A549 (cell line): ENCODE data around the gene CLSTN2. TPM values are rescaled to one million over a fixed set of nuclear protein-coding genes. Genes with fewer than 3 reads are reported as not detected.
A peak's percentile ranks its signal among the peaks of the same experiment; 100 is the strongest.

Experiments
- ATAC-seq, 2 experiments: fragments of 200-7000 bp in 1 of 2; fragments of >200 bp in 1 of 2; cut with Nextera tagmentation in 1 of 2; cut with Tn5 transposase in 1 of 2; 3 replicates each; pipeline versions ENCODE4 v1.8.0 to v1.9.1; 2018 to 2020; ENCODE audit warnings: mild to moderate bottlenecking in 1 of 2, moderate library complexity in 1 of 2
- CTCF ChIA-PET: fragments of 300-600 bp; sonication (Branson Sonifier 250); formaldehyde crosslinking; extraction: SDS; loops from one replicate; lab custom pipeline; 2021; ENCODE audit warnings: antibody characterized with exemption, inconsistent platforms; lab: Yijun Ruan, JAX
- POLR2A ChIA-PET: fragments of 350-600 bp; formaldehyde crosslinking; extraction: SDS; loops from one replicate; lab custom pipeline; 2021; ENCODE audit warnings: antibody characterized with exemption, inconsistent platforms; lab: Yijun Ruan, JAX
- DNase-seq, 2 experiments: peaks; one replicate each; pipeline versions ENCODE4 v3.0.0 to v3.0.0-alpha.2; 2011 to 2016; ENCODE audit warnings: low read depth in 1 of 2, low spot score in 1 of 2
- FAIRE-seq: peaks from 2 replicates; lab custom pipeline; 2011; peaks lifted over from hg19 to GRCh38; lab: Jason Lieb, UNC
- H3K27ac ChIP-seq, 2 experiments: fragments of >200 bp; sonication (Bioruptor Twin); formaldehyde crosslinking; 3 replicates each; pipeline ENCODE4 v1.5.1; 2016 to 2017
- H3K4me1 ChIP-seq: fragments of >200 bp; sonication (Bioruptor Twin); formaldehyde crosslinking; 3 replicates; pipeline ENCODE4 v1.6.1; 2016
- H3K4me2 ChIP-seq: fragments of >200 bp; sonication (Bioruptor Twin); formaldehyde crosslinking; 3 replicates; pipeline ENCODE4 v1.6.1; 2016
- H3K4me3 ChIP-seq: fragments of >200 bp; sonication (Bioruptor Twin); formaldehyde crosslinking; 3 replicates; pipeline ENCODE4 v1.5.1; 2016
- H3K9me3 ChIP-seq: fragments of >200 bp; sonication (Bioruptor Twin); formaldehyde crosslinking; 3 replicates; pipeline ENCODE4 v1.6.1; 2016
- CBX2 ChIP-seq: fragments of 200-600 bp; sonication (generic); IDR thresholded peaks from 2 replicates; pipeline ENCODE4 v1.6.1; 2016; ENCODE audit warnings: low read depth, mild to moderate bottlenecking, borderline replicate concordance
- CEBPB ChIP-seq, 2 experiments: fragments of >200 bp in 1 of 2; sonication (Bioruptor Twin) in 1 of 2; formaldehyde crosslinking in 1 of 2; IDR thresholded peaks; 2 replicates each; pipeline ENCODE4 v1.6.1; 2012 to 2016
- CHD2 ChIP-seq: fragments of 150-350 bp; IDR thresholded peaks from 2 replicates; pipeline ENCODE4 v1.6.1; 2014; ENCODE audit warnings: low read length; ENCODE audit not compliant: partially characterized antibody
- EHMT2 ChIP-seq: fragments of 200-600 bp; sonication (generic); IDR thresholded peaks from 2 replicates; pipeline ENCODE4 v1.6.1; 2016; ENCODE audit warnings: antibody characterized with exemption, low read depth, mild to moderate bottlenecking, moderate library complexity
- EP300 ChIP-seq, 2 experiments: fragments of >200 bp; sonication (Bioruptor Twin); formaldehyde crosslinking; IDR thresholded peaks; 2 replicates in 1 of 2; 3 replicates in 1 of 2; pipeline ENCODE4 v1.6.1; 2016 to 2017
- FOSL2 ChIP-seq, 2 experiments: fragments of 450-650 bp in 1 of 2; fragments of >200 bp in 1 of 2; sonication (Bioruptor Twin) in 1 of 2; formaldehyde crosslinking; IDR thresholded peaks; 2 replicates each; pipeline versions ENCODE4 v1.5.0 to v1.6.1; 2016 to 2020; ENCODE audit warnings: mild to moderate bottlenecking in 1 of 2, moderate library complexity in 1 of 2
- GATA3 ChIP-seq: IDR thresholded peaks from 2 replicates; pipeline ENCODE4 v1.6.1; 2012; ENCODE audit warnings: borderline replicate concordance
- HEYL ChIP-seq: fragments of 250-450 bp; sonication (Bioruptor Pico); IDR thresholded peaks from 2 replicates; pipeline ENCODE4 v1.8.0; 2021; ENCODE audit warnings: mild to moderate bottlenecking, moderate library complexity
- JUNB ChIP-seq: fragments of >200 bp; sonication (Bioruptor Twin); formaldehyde crosslinking; IDR thresholded peaks from 2 replicates; pipeline ENCODE4 v1.6.1; 2016
- MAFK ChIP-seq: fragments of 450-650 bp; IDR thresholded peaks from 2 replicates; pipeline ENCODE4 v1.6.1; 2014; ENCODE audit not compliant: partially characterized antibody
- MAZ ChIP-seq: fragments of 150-350 bp; IDR thresholded peaks from 2 replicates; pipeline ENCODE4 v1.6.1; 2014; ENCODE audit warnings: antibody characterized with exemption, low read depth, low read length, borderline replicate concordance
- NFE2L2 ChIP-seq: fragments of 150-350 bp; conservative IDR thresholded peaks from 2 replicates; pipeline ENCODE4 v1.6.1; 2014; ENCODE audit warnings: low read length
- NPAS2 ChIP-seq: fragments of 250-450 bp; sonication (Bioruptor Pico); IDR thresholded peaks from 2 replicates; pipeline ENCODE4 v1.8.0; 2022; ENCODE audit warnings: mild to moderate bottlenecking, moderate library complexity, borderline replicate concordance
- RAD21 ChIP-seq, 2 experiments: fragments of >200 bp in 1 of 2; sonication (Bioruptor Twin) in 1 of 2; formaldehyde crosslinking in 1 of 2; IDR thresholded peaks in 1 of 2; conservative IDR thresholded peaks in 1 of 2; 2 replicates in 1 of 2; 3 replicates in 1 of 2; pipeline ENCODE4 v1.6.1; 2012 to 2018; ENCODE audit warnings: inconsistent platforms in 1 of 2
- RCOR1 ChIP-seq: fragments of 150-350 bp; IDR thresholded peaks from 2 replicates; pipeline ENCODE4 v1.6.1; 2014; ENCODE audit warnings: antibody characterized with exemption, low read length, low read depth
- SREBF2 ChIP-seq: fragments of 450-650 bp; IDR thresholded peaks from 2 replicates; pipeline ENCODE4 v1.6.1; 2014; ENCODE audit warnings: mild to moderate bottlenecking, moderate library complexity
- ZC3H11A ChIP-seq: fragments of 450-650 bp; IDR thresholded peaks from 2 replicates; pipeline ENCODE4 v1.6.1; 2014; ENCODE audit warnings: antibody characterized with exemption, mild to moderate bottlenecking
- ZFP36 ChIP-seq: fragments of 450-650 bp; IDR thresholded peaks from 2 replicates; pipeline ENCODE4 v1.6.1; 2014; ENCODE audit warnings: borderline replicate concordance; ENCODE audit not compliant: partially characterized antibody
- ZSCAN20 ChIP-seq: fragments of 250-450 bp; sonication (Bioruptor Pico); IDR thresholded peaks from 2 replicates; pipeline ENCODE4 v1.8.0; 2022; ENCODE audit warnings: mild to moderate bottlenecking, moderate library complexity
- WGBS: methylation state at CpG from one replicate; pipeline ENCODE4 v1.1.6; 2017; ENCODE audit errors: missing lambda C conversion rate; 5-methylcytosine and 5-hydroxymethylcytosine counted together
- polyA plus RNA-seq, 4 experiments: library from polyadenylated mRNA; depleted of rRNA in 3 of 4; stranded (reverse); fragments of >200 nt; fragmentation: RNase III in 1 of 4; extraction: RNeasy Plus Mini Kit Qiagen cat#74134 plus additional on column Dnase treatment in 1 of 4; gene quantifications; 2 replicates in 3 of 4; 3 replicates in 1 of 4; pipeline ENCODE4 v1.2.3, GENCODE V29; 2011 to 2017
- TF ChIP-seq, protein P1 (sequence below): IDR thresholded peaks from 2 replicates; pipeline ENCODE4 v1.6.1; 2012
- TF ChIP-seq, protein P2 (sequence below): fragments of 450-650 bp; IDR thresholded peaks from 2 replicates; pipeline ENCODE4 v1.6.1; 2014; ENCODE audit warnings: antibody characterized with exemption
- TF ChIP-seq, protein P3 (sequence below): fragments of >200 bp; sonication (Bioruptor Twin); formaldehyde crosslinking; IDR thresholded peaks from 2 replicates; pipeline ENCODE4 v1.6.1; 2016
- TF ChIP-seq, protein P4 (sequence below): fragments of 150-350 bp; IDR thresholded peaks from 2 replicates; pipeline ENCODE4 v1.6.1; 2014; ENCODE audit warnings: low read depth, mild to moderate bottlenecking, low read length
- TF ChIP-seq, protein P5 (sequence below): IDR thresholded peaks from 2 replicates; pipeline ENCODE4 v1.6.1; 2012; ENCODE audit warnings: low read depth, borderline replicate concordance

CLSTN2 gene
- polyA plus RNA-seq, 2 of the 4 experiments (the other 2 are of a cell fraction) = 0.03 to 0.04 TPM

DNA sequence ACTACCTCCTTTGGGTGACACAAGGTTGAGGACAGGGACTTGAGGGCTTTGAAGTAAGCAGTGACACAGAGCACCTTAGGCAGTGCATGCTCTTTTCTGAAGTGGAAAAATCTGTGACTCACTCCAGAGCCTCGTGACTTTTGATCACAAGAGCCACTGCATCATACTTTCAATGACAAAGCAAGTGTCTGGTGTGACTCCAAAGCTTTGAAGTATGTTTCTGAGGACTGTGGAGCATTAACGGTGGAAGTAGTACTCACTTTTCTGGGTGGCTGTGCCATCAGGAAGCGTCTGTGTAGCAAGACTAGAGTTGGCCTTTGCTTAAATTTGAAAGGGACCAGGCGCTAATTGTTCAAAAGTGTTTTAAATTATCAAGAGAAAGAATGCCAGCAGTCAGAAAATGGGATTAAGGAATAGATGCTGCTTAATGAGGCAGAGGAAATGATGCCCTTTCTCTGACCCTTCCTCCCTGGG is 532.2 kb downstream of the CLSTN2 start:
- TF ChIP-seq, protein P1, sequence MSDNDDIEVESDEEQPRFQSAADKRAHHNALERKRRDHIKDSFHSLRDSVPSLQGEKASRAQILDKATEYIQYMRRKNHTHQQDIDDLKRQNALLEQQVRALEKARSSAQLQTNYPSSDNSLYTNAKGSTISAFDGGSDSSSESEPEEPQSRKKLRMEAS = peak; percentile 27; the same call in 1 of the 2 replicates
- no peak for TF ChIP-seq ZC3H11A
- no peak for TF ChIP-seq GATA3
- TF ChIP-seq, protein P2, sequence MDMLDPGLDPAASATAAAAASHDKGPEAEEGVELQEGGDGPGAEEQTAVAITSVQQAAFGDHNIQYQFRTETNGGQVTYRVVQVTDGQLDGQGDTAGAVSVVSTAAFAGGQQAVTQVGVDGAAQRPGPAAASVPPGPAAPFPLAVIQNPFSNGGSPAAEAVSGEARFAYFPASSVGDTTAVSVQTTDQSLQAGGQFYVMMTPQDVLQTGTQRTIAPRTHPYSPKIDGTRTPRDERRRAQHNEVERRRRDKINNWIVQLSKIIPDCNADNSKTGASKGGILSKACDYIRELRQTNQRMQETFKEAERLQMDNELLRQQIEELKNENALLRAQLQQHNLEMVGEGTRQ = peak; percentile 41; the same call in 1 of the 2 replicates
- TF ChIP-seq EHMT2 = no peak
- TF ChIP-seq RCOR1 = no peak
- TF ChIP-seq FOSL2 (IDR thresholded peaks at IDR 0.05) = peak; percentile 25; the same call in 1 of the 2 replicates
- TF ChIP-seq FOSL2 (CRISPR knock-in tag; IDR thresholded peaks at IDR 0.05) = peak; percentile 53
- TF ChIP-seq EP300 (IDR thresholded peaks at IDR 0.05) = peak in 1 of 2 experiments; percentile 37; a peak in 1 of 5 replicates
- peak; percentile 59; the same call in 1 of the 2 replicates for TF ChIP-seq JUNB
- no peak for TF ChIP-seq HEYL
- TF ChIP-seq CBX2 = no peak
- TF ChIP-seq ZSCAN20 = no peak
- no peak for TF ChIP-seq CHD2
- TF ChIP-seq, protein P3, sequence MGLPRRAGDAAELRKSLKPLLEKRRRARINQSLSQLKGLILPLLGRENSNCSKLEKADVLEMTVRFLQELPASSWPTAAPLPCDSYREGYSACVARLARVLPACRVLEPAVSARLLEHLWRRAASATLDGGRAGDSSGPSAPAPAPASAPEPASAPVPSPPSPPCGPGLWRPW = no peak
- no peak for TF ChIP-seq NPAS2 (CRISPR knock-in tag)
- 0 out of 5 replicates have a peak, but pooled peaks of 1 of the 2 experiments have one; percentile 24 for TF ChIP-seq RAD21 (conservative IDR thresholded peaks at IDR 0.05 in 1 of 2, IDR thresholded peaks at IDR 0.05 in 1 of 2)
- TF ChIP-seq SREBF2 = no peak
- TF ChIP-seq MAZ = no peak
- peak; percentile 16 for TF ChIP-seq MAFK
- TF ChIP-seq, protein P4, sequence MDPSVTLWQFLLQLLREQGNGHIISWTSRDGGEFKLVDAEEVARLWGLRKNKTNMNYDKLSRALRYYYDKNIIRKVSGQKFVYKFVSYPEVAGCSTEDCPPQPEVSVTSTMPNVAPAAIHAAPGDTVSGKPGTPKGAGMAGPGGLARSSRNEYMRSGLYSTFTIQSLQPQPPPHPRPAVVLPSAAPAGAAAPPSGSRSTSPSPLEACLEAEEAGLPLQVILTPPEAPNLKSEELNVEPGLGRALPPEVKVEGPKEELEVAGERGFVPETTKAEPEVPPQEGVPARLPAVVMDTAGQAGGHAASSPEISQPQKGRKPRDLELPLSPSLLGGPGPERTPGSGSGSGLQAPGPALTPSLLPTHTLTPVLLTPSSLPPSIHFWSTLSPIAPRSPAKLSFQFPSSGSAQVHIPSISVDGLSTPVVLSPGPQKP = no peak
- no peak for TF ChIP-seq NFE2L2
- POLR2A ChIA-PET = no interaction called here
- peak; percentile 61 to 79 for ATAC-seq
- DNase-seq = peak; percentile 37 to 66
- CTCF ChIA-PET = no interaction called here
- Histone ChIP-seq H3K4me1 (peaks cover 57% of the 10 kb centered on the region), H3K9me3 (no peaks in the 10 kb centered on the region), H3K4me2 (peak overlapping the region; percentile 43), H3K27ac (peak overlapping the region; percentile 67 to 71), H3K4me3 (no peak overlapping the region)
- FAIRE-seq = no peak
- 8% methylated on average over 4 of the region's 4 CpGs for WGBS

DNA sequence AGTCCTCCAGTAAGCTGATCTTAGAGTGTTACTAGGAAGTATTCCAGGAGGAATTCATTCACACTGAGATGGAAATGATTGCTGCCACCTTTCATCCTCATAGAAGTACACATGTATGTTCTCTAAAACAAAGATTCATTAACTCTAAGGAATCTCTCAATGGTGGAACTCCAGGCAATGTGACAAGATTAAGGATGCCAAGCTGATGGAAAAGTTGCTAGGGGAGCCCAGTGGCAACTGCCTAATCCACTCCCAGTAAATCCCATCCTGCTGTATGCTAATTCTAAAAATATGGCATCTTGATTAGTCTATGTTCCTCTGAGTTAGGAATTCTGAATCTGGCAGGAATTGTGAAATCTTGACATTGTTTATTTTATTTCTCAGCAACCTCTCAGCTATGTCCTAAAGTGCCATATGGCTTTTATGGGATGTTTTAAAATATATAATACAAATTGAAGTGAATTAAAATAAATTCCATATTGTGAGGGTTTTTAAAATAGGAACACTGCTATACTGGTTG is 532.9 kb downstream of the CLSTN2 start:
- POLR2A ChIA-PET = no interaction called here
- H3K4me1 ChIP-seq = peaks cover 61% of the 10 kb centered on the region
- TF ChIP-seq, protein P3 = no peak
- TF ChIP-seq CHD2 (no peak), ZFP36 (no peak), CEBPB (IDR thresholded peaks at IDR 0.05) (0 out of 4 replicates have a peak, but pooled peaks of 1 of the 2 experiments have one; percentile 3), ZC3H11A (no peak), RCOR1 (no peak), MAFK (no peak)
- TF ChIP-seq, protein P5, sequence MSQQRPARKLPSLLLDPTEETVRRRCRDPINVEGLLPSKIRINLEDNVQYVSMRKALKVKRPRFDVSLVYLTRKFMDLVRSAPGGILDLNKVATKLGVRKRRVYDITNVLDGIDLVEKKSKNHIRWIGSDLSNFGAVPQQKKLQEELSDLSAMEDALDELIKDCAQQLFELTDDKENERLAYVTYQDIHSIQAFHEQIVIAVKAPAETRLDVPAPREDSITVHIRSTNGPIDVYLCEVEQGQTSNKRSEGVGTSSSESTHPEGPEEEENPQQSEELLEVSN = no peak
- H3K27ac ChIP-seq = peak overlapping the region; percentile 67 to 71
- CTCF ChIA-PET = no interaction called here
- no peak for ATAC-seq
- FAIRE-seq = no peak
- peak overlapping the region; percentile 43 for H3K4me2 ChIP-seq
- DNase-seq = no peak
- no peak overlapping the region for H3K4me3 ChIP-seq
- H3K9me3 ChIP-seq = no peaks in the 10 kb centered on the region
